Renal pelvis (tissue), 4 donors: Measurements from ENCODE around the gene GALK1. TPM values are rescaled to one million over a fixed set of nuclear protein-coding genes. Genes with fewer than 3 reads are reported as not detected.

ENCODE experiments used
- DNase-seq: peaks from one replicate; pipeline ENCODE4 v3.0.0-alpha.2; 2013
- polyA plus RNA-seq, 3 donors: library from polyadenylated mRNA; unstranded; fragments of 120-200 nt; gene quantifications; one replicate each; pipeline ENCODE4 v1.2.1, GENCODE V29; 2013; ENCODE audit not compliant: insufficient read length in 3 of 3

The GALK1 gene
- polyA plus RNA-seq, 3 donors, result 33.7 to 40.4 (median 38.3) TPM

- no peak for DNase-seq
Observed at GRCh38 chr17:75731086-75731715, 33.8 kb downstream of the GALK1 start.

GRCh38 chr17:75730065-75730464 is 34.9 kb downstream of the GALK1 start:
- no peak for DNase-seq

- DNase-seq, result no peak
Observed at GRCh38 chr17:75729351-75729750, 35.6 kb downstream of the GALK1 start.

- no peak for DNase-seq
Observed at GRCh38 chr17:75727391-75727790, 37.6 kb downstream of the GALK1 start.

- DNase-seq, result no peak
Observed at GRCh38 chr17:75725504-75725903, 39.5 kb downstream of the GALK1 start.

- DNase-seq, result no peak
Observed at GRCh38 chr17:75724016-75725003, 40.7 kb downstream of the GALK1 start.

GRCh38 chr17:75723171-75723930 is 41.6 kb downstream of the GALK1 start:
- DNase-seq, result no peak

- no peak for DNase-seq
Observed at GRCh38 chr17:75722542-75723095, 42.4 kb downstream of the GALK1 start.

GRCh38 chr17:75722076-75722475 is 42.9 kb downstream of the GALK1 start:
- no peak for DNase-seq

- no peak for DNase-seq
Observed at GRCh38 chr17:75721463-75722011, 43.5 kb downstream of the GALK1 start.

- peak; percentile 60 for DNase-seq
Observed at GRCh38 chr17:75720656-75721462, 44.1 kb downstream of the GALK1 start, which contains the start of gene ITGB4. TSS of gene ITGB4 (plus strand) at chr17:75721459. CDS start at chr17:75724704, 3,245 bp downstream.

GRCh38 chr17:75719732-75720131 is 45.3 kb downstream of the GALK1 start:
- DNase-seq, result no peak

- no peak for DNase-seq
Observed at GRCh38 chr17:75712446-75712845, 52.5 kb downstream of the GALK1 start.

Other genes starting within 250 kb of the GALK1 start
- gene CASKIN2, start 249.7 kb downstream of the GALK1 start, polyA plus RNA-seq, result 10 to 100 TPM; 27.8 to 32.8 (median 32.7) TPM
- 10 to 100 TPM; 45.4 to 58.8 (median 55.8) TPM for gene TSEN54, start 248.7 kb downstream of the GALK1 start, polyA plus RNA-seq
- gene LLGL2, start 239.5 kb downstream of the GALK1 start, polyA plus RNA-seq, result 100 to 1,000 TPM in 1 of 3 donors, 10 to 100 TPM in 2; 66.7 to 107 (median 99.7) TPM
- gene MYO15B, start 177.4 kb downstream of the GALK1 start, polyA plus RNA-seq, result 100 to 1,000 TPM; 130 to 193 (median 175) TPM
- gene SMIM5, start 131.8 kb downstream of the GALK1 start, polyA plus RNA-seq, result 1 to 10 TPM; 6.6 to 9.2 (median 8.1) TPM
- 10 to 100 TPM; 43.5 to 62.4 (median 55.2) TPM for gene RECQL5, start 98.0 kb downstream of the GALK1 start, polyA plus RNA-seq
- 100 to 1,000 TPM in 1 of 3 donors, 10 to 100 TPM in 2; 92.2 to 104 (median 98.5) TPM for gene SAP30BP, start 97.9 kb downstream of the GALK1 start, polyA plus RNA-seq
- gene ITGB4, start 43.7 kb downstream of the GALK1 start, polyA plus RNA-seq, result 10 to 100 TPM; 12.5 to 17.1 (median 16.2) TPM
- 10 to 100 TPM; 42.3 to 55.1 (median 46.7) TPM for gene UNK, start 19.6 kb upstream of the GALK1 start, polyA plus RNA-seq
- 1 to 10 TPM; 4.8 to 6.6 (median 6.3) TPM for gene UNC13D, start 79.2 kb upstream of the GALK1 start, polyA plus RNA-seq
- gene WBP2, start 90.1 kb upstream of the GALK1 start, polyA plus RNA-seq, result 10 to 100 TPM; 82.9 to 89.7 (median 88.1) TPM
- 1 to 10 TPM; 7.5 to 9.5 (median 7.8) TPM for gene TRIM47, start 113.4 kb upstream of the GALK1 start, polyA plus RNA-seq
- 10 to 100 TPM; 14.6 to 16.7 (median 16.3) TPM for gene TRIM65, start 131.8 kb upstream of the GALK1 start, polyA plus RNA-seq
- 100 to 1,000 TPM in 1 of 3 donors, 10 to 100 TPM in 2; 91.2 to 114 (median 97.4) TPM for gene MRPL38, start 139.7 kb upstream of the GALK1 start, polyA plus RNA-seq
- 10 to 100 TPM in 2 of 3 donors, 1 to 10 TPM in 1; 9.7 to 13.3 (median 13.1) TPM for gene FBF1, start 175.8 kb upstream of the GALK1 start, polyA plus RNA-seq
- gene ACOX1, start 214.0 kb upstream of the GALK1 start, polyA plus RNA-seq, result 10 to 100 TPM; 30.1 to 42.2 (median 35.1) TPM
- 10 to 100 TPM; 23.5 to 27.0 (median 25.5) TPM for gene TEN1, start 214.0 kb upstream of the GALK1 start, polyA plus RNA-seq
- gene CDK3, start 235.7 kb upstream of the GALK1 start, polyA plus RNA-seq, result 10 to 100 TPM; 17.4 to 23.0 (median 21.9) TPM